ENCODE measurements around the gene SYNGR1. TPM values are rescaled to one million over a fixed set of nuclear protein-coding genes. Genes with fewer than 3 reads are reported as not detected.
A peak's percentile ranks its signal among the peaks of the same experiment; 100 is the strongest.
"Not testable (repeated sequence)": the region's sequence is repeated elsewhere in the genome, so short reads cannot be mapped to it uniquely, and the experiment has no call there.

SYNGR1 gene
- total RNA-seq, 1 donor from 2014 or later, result 49.5 TPM

DNA sequence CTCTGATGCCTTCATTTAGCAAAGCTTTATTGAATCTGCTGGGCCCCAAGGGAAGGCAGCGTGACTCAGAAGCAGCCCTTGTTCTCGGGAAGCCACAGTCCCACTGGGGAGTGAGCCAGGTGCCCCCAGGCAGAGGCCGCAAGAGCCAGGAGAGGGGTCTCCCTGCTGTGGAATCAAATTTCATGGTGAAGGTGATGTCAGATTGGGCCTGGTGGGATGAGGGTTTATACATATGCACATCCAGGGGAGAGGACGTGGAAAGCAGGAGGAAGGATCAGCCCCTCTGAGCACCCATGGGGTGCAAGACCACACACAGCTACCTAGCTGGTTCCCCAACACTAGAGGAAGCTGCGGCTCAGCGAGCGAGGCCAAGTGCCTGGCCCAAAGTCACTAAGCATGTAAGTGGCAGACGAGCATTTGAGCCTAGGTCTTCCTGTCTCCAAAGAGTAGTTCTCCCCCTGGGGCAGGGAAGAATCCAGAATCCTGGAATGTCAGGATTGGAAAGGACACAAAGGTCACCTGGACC, 2.0 kb downstream of the SYNGR1 start:
- H3K9me3 Mint-ChIP-seq (ENCODE audit: unreplicated experiment), result peaks cover 9% of the 10 kb centered on the region

DNA sequence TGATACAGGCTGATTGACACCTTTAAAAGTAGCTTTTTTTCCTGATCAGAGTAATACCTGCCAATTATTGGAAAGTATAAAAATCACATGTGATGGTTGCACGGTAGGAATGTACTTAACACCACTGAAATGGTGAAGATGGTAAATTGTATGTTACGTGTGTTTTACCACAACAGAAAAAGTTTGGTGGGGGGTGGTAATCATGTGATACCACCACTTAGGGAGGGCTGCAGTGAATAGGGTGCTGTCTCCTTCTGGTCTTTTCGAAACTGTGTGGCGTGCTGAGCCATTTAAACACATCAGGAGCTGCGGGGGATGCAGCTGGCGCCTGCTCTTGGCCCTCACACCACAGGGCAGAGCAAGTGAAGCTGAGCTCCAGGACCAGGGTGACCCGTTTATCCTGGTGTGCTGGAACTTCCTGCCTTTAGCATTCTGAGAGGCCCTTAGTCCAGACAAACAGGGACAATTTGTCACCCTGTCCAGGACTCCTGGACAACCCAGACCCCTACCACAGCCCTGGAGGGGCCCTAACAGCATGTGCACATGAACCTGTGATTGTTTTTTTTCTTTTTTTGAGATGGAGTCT, 2.6 kb downstream of the SYNGR1 start:
- peaks cover 3% of the 10 kb centered on the region for H3K27me3 Mint-ChIP-seq (ENCODE audit: unreplicated experiment)

More for the DNA sequence above, 2.0 kb downstream of the SYNGR1 start:
- peak; percentile 75 for DNase-seq
- TF ChIP-seq, protein P1, sequence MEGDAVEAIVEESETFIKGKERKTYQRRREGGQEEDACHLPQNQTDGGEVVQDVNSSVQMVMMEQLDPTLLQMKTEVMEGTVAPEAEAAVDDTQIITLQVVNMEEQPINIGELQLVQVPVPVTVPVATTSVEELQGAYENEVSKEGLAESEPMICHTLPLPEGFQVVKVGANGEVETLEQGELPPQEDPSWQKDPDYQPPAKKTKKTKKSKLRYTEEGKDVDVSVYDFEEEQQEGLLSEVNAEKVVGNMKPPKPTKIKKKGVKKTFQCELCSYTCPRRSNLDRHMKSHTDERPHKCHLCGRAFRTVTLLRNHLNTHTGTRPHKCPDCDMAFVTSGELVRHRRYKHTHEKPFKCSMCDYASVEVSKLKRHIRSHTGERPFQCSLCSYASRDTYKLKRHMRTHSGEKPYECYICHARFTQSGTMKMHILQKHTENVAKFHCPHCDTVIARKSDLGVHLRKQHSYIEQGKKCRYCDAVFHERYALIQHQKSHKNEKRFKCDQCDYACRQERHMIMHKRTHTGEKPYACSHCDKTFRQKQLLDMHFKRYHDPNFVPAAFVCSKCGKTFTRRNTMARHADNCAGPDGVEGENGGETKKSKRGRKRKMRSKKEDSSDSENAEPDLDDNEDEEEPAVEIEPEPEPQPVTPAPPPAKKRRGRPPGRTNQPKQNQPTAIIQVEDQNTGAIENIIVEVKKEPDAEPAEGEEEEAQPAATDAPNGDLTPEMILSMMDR (IDR thresholded peaks at IDR 0.05; ENCODE audit: partially characterized antibody, unreplicated experiment), result no peak
- peak overlapping the region; percentile 78 for H3K27ac Mint-ChIP-seq (ENCODE audit: unreplicated experiment)
- H3K4me1 Mint-ChIP-seq (ENCODE audit: low read depth, unreplicated experiment), result peaks cover 14% of the 10 kb centered on the region
- peaks cover 3% of the 10 kb centered on the region for H3K27me3 Mint-ChIP-seq (ENCODE audit: unreplicated experiment)
- peak overlapping the region; percentile 88 for H3K4me3 Mint-ChIP-seq (ENCODE audit: unreplicated experiment)
- H3K36me3 Mint-ChIP-seq (ENCODE audit: unreplicated experiment), result no peaks in the 10 kb centered on the region

DNA sequence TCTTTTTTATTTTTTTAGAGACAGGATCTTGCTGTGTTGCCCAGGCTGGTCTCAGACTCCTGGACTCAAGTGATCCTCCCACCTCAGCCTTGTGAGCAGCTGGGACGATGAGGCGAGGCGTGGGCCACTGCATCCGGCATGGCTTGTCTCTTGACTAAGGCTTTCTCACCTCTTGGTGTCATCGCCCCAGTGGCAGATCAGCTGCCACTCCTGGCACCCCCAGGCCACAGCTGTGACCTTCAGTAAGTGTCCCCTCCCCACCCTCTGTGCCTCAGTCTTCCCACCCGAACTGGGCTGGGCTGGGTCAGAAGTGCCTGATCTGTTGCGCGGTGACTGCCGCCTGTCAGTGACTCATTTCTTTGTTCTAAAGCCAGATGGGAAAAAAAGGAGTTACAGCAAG, 3.6 kb downstream of the SYNGR1 start:
- peaks cover 16% of the 10 kb centered on the region for H3K4me1 Mint-ChIP-seq (ENCODE audit: low read depth, unreplicated experiment)
- no peak overlapping the region for H3K4me3 Mint-ChIP-seq (ENCODE audit: unreplicated experiment)
- H3K36me3 Mint-ChIP-seq (ENCODE audit: unreplicated experiment), result no peaks in the 10 kb centered on the region
- TF ChIP-seq, protein P1 (IDR thresholded peaks at IDR 0.05; ENCODE audit: partially characterized antibody, unreplicated experiment), result no peak
- peaks cover 4% of the 10 kb centered on the region for H3K27me3 Mint-ChIP-seq (ENCODE audit: unreplicated experiment)
- H3K9me3 Mint-ChIP-seq (ENCODE audit: unreplicated experiment), result peaks cover 11% of the 10 kb centered on the region
- DNase-seq, result no peak
- H3K27ac Mint-ChIP-seq (ENCODE audit: unreplicated experiment), result peak overlapping the region; percentile 23

More for the DNA sequence above, 2.6 kb downstream of the SYNGR1 start:
- H3K4me1 Mint-ChIP-seq (ENCODE audit: low read depth, unreplicated experiment), result peaks cover 14% of the 10 kb centered on the region
- H3K9me3 Mint-ChIP-seq (ENCODE audit: unreplicated experiment), result peaks cover 9% of the 10 kb centered on the region
- DNase-seq, result no peak
- no peaks in the 10 kb centered on the region for H3K36me3 Mint-ChIP-seq (ENCODE audit: unreplicated experiment)
- TF ChIP-seq, protein P1 (IDR thresholded peaks at IDR 0.05; ENCODE audit: partially characterized antibody, unreplicated experiment), result no peak
- H3K4me3 Mint-ChIP-seq (ENCODE audit: unreplicated experiment), result peak overlapping the region; percentile 88
- no peak overlapping the region for H3K27ac Mint-ChIP-seq (ENCODE audit: unreplicated experiment)

DNA sequence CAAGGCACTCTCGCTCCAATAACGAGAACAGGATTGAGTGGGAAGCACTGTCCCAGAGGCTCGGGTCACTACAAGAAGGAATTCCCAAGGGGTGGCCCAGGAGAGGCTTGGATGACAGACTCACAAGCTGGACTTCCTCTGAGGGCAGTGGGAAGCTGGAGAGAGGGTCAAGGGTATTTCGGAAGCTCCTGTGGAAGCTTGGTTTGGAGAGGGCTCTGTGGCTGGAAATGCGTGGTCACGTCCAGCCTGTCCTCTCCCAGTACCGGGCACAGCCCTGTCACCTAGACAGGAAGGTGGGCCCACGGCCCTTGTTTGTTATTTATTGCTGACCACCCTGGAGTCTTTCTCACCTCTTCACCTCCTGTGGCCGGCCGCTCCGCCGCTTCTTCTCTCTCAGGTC, 5.3 kb downstream of the SYNGR1 start:
- DNase-seq, result no peak
- peaks cover 23% of the 10 kb centered on the region for H3K4me1 Mint-ChIP-seq (ENCODE audit: low read depth, unreplicated experiment)
- H3K27me3 Mint-ChIP-seq (ENCODE audit: unreplicated experiment), result peaks cover 7% of the 10 kb centered on the region
- peaks cover 12% of the 10 kb centered on the region for H3K9me3 Mint-ChIP-seq (ENCODE audit: unreplicated experiment)
- no peaks in the 10 kb centered on the region for H3K36me3 Mint-ChIP-seq (ENCODE audit: unreplicated experiment)
- H3K27ac Mint-ChIP-seq (ENCODE audit: unreplicated experiment), result no peak overlapping the region
- H3K4me3 Mint-ChIP-seq (ENCODE audit: unreplicated experiment), result no peak overlapping the region
- TF ChIP-seq, protein P1 (IDR thresholded peaks at IDR 0.05; ENCODE audit: partially characterized antibody, unreplicated experiment), result no peak

DNA sequence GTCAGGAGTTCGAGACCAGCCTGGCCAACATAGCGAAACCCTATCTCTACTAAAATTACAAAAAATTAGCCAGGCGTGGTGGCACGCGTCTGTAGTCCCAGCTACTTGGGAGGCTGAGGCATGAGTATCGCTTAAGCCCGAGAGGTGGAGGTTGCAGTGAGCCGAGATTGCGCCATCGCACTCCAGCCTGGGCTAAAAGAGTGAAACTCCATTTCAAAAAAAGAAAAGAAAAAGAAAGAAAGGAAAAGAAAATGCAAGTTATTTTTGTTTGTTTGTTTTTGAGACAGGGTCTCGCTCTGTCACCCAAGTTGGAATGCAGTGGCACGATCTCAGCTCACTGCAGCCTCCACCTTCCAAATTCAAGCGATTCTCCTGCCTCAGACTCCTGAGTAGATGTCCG, 6.0 kb downstream of the SYNGR1 start:
- Mint-ChIP-seq H3K27me3 (ENCODE audit: unreplicated experiment) (peaks cover 12% of the 10 kb centered on the region), H3K9me3 (ENCODE audit: unreplicated experiment) (peaks cover 13% of the 10 kb centered on the region), H3K4me1 (ENCODE audit: low read depth, unreplicated experiment) (peaks cover 29% of the 10 kb centered on the region)
- H3K27ac Mint-ChIP-seq (ENCODE audit: unreplicated experiment); H3K4me3 Mint-ChIP-seq (ENCODE audit: unreplicated experiment); H3K36me3 Mint-ChIP-seq (ENCODE audit: unreplicated experiment); DNase-seq: not testable (repeated sequence)
